ENCODE results near the gene LPP.

Gene LPP

GRCh38 chr3:188154014-188154808, at the start of gene LPP:
Gene LPP (plus strand): TSS chr3:188154157. CDS start chr3:188406121, 251,964 bp downstream.
- peak; percentile 78 for DNase-seq

GRCh38 chr3:188106006-188106405, 48.0 kb upstream of the LPP start:
- no peak for DNase-seq

GRCh38 chr3:188106454-188106853, 47.5 kb upstream of the LPP start:
- DNase-seq: no peak

DNA sequence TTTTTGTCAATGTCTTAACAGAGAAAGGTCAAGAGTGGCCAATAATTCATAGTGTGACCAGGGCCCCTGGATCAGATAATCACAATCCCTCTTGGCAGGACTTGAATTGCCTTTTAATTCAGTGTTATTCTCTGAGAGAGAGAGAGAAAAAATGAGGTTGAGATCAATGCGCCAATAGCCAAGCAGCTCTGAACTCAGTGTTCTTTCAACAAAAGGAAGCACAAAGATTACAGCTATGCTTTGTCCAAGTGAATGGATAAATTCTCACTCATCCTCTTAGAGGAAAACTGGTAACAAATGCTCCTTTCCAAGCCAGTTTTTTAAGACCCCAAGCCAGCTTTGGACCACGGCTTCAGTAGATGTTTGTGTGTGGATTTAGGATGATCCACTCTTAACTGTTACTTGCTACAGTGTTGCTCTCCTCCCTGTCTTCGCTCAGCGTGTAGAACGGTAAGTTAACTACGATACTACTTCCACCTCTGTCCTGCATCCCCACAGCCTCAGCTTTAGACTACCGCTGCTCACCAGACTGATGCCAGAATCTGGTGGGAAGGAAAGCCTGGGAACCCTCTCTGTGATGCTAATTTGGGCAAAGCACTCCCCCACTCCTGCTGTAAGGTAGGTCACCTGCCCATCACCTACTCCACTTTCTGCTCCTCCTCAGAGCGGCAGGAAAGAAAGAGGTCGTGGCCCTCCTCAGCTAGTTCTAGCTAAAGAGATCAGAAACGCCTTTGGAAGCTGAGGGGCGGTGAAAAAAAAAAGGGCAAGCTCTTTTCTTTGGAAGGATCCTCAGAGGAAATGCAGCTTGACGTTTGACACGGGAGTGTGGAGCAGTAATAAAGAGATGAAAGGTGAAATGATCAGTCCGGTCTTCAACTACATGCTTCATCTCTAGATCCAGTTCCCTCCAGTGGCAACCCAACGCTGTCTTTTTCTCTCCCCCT, 46.8 kb upstream of the LPP start:
- DNase-seq: no peak

DNA sequence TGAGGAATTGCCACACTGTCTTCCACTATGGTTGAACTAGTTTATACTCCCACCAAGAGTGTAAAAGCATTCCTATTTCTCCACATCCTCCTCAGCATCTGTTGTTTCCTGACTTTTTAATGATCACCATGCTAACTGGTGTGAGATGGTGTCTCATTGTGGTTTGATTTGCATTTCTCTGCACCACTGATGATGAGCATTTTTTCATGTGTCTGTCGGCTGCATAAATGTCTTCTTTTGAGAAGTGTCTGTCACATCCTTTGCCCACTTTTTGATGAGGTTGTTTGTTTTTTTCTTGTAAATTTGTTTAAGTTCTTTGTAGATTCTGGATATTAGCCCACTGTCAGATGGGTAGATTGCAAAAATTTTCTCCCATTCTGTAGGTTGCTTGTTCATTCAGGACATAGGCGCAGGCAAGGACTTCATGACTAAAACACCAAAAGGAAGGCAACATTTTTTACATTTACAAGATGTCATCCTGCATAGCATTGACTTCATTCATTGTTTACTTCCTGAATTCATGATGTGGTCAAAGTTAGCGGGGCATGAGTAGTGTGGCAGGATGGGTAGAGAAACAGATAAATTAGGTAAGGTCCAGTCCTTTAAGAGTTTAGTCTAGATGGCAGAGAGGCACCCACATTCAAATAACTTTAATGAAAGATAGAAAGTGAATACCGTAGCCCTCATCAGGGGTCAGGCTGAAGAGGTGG, 45.1 kb upstream of the LPP start:
- no peak for DNase-seq

- DNase-seq: no peak
Measured at GRCh38 chr3:188111002-188111584, 42.9 kb upstream of the LPP start.

DNA sequence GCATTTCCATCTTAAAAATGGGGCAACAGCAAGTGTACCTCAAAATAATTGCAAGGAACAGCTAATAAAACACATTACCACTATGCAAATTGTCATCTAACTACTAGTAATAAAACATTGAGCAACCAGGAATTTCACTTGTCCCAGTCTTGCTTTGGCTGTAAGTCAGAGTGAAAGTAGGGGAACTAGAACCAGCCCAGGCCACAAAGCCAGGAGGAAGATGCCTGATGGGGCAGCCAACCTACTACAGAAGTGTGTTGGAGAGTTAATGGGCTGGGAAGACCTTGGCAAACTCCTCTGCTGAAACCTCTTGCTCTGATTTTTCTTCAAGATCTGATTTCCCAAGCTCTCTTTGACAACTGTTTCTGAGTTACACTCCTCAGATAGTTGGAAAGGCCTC, 40.2 kb upstream of the LPP start:
- no peak for DNase-seq

DNA sequence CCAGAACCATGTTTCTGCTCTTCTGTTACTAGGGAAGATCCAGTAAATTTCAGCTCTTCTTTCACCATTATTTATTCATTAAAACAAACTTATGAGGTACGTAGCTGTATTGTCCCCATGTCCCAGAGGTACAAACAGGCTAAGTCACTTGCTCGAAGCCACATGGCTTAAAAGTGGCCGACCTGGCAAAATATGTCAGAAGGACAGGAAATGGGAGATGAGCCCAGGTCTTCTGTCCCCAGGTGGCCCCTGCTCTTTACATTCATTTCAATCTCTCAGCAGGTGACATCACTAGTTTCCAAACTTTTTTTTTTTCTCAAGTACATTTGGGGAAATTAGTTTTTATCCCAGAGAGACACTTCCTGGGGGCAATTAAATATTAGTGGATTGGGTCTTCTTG, 34.1 kb upstream of the LPP start:
- DNase-seq: no peak

GRCh38 chr3:188122571-188123169, 31.3 kb upstream of the LPP start:
- no peak for DNase-seq

DNA sequence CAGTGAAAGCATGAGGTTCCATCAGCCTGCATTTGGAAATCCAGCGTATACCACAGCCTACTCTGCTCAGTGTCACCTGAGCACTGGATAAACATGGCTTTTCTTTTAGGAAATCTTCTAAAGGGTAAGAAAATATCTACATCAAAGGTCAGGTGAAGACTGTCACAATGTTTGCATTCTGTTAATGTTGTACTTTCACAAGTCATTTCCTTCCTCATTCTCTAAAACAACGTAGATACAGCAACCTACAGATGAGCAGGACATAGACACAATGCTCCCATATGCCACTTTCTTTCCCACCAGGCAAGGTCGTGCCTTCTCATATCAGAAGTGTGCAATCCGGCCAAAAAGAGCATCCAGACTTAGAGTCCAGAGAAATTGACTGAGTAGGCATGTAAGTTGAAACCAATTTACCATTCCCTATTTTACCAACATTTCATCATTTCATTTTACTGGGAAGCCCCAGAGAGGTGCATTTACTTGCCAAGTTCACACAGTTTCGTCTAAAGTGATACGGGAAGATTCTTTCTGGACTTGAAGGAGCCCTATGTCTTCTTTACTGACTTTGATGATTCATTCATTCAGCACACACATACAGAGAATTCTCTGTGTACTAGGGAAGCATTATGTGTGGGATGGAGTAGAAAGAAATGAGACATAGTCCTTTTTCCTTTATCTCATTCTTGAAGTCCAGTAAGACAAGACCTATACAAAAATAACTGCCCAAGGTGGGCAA, 30.6 kb upstream of the LPP start:
- no peak for DNase-seq

DNA sequence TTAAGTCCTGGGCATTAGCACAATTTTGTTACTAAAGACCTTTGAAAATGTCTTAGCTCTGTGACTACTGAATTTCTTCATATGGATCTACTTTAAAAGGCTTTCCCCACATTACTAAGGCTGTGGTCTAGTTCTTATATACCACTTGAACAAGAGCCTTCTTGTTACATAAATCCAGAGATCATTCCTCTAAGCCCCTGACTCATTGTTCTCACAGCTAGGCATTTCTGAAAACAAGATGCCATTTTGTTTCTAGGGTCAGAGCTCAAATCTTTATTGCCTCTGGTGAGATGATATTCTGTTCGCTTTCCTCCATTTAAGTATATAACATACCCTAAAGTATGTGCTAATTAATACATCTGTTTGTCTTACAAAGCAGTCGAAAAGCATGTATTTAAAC, 29.8 kb upstream of the LPP start:
- DNase-seq: no peak

DNA sequence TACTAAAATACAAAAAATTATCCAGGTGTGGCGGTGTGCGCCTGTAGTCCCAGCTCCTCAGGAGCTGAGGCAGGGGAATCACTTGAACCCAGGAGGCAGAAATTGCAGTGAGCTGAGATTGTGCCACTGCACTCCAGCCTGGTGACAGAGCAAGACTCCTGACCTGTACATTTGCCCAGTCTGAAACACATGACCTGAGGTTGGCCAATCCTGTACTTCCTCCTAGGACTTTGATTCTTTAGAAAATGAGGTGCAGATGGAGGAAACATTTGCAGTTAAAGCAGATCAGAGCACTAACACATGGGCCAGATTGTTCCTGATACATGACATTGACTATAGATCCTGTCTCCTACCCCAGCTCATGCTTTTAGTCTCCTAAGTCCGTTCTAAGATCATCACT, 28.9 kb upstream of the LPP start:
- DNase-seq: no peak

GRCh38 chr3:188126276-188126675, 27.7 kb upstream of the LPP start:
- no peak for DNase-seq

DNA sequence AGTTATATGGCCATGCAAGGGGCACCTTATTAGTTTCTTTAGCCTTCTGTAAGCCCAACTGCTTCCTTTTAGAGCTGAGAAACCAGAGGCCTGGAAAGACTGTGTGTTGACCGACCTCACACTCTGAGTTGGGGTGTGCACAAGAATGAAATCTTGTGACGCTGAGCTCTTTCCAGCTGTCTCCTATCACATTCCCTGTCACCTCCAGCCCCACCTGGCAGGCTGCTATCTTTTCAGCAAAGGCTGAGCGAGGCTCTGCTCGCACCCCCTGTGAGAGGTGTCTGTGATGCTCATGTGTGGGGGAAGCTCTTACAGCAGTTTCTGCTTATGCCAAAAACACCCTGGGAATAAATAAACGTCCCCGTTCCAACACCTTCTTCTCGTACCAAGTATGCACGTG, 27.0 kb upstream of the LPP start:
- no peak for DNase-seq

DNA sequence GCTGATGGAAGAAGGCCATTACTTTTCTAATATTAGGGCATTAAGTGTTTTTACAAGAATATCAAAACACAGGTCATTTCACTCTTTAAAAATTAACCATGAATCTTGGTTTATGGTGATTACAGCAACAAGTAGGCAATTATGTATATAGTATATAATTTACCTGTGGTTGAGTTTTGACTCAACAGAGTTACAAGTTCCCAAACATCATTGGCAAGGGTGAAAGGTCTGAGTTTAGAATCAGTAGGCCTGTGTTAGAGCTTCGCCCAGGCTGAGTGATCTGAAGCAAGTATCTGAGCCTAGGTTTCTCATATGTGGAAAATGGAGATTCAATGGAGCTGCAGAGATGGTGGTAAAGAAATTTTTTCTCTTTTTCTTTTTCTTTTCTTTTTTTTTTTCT, 25.1 kb upstream of the LPP start:
- no peak for DNase-seq

DNA sequence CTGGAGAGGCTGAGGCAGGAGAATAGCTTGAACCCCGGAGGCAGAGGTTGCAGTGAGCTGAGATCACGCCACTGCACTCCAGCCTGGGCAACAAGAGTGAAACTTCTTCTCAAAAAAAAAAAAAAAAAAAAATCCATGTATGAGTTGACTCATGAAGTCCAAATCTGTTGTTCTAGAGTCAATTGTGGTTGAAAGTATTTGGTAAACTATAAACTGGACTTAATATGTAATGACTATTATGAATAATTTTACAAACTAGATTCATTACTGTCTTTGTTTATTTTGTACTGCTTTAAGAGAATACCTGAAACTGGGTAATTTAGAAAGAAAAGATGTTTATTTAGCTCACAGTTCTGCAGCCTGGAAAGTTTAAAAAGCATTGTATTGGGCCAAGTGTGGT, 22.9 kb upstream of the LPP start:
- DNase-seq: peak; percentile 22

DNA sequence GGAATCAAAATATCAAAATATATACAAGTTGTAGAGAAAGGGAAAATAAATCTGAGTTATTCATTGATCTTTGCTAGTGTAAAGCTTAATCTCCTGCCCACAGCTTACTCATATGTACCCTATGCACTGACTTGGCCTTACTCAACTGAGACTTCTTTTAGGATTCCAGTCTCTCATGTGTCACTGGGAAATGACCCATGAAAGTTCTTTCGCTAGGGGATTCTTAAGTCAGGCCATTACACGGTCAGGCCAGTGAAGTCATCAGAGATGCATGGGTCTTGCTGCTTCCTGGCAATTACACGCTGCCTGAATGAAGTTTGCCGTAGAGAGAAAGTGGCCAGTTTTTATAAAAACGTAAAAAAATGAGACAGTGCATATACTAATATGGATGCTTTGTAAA, 20.7 kb upstream of the LPP start:
- DNase-seq: peak; percentile 89

DNA sequence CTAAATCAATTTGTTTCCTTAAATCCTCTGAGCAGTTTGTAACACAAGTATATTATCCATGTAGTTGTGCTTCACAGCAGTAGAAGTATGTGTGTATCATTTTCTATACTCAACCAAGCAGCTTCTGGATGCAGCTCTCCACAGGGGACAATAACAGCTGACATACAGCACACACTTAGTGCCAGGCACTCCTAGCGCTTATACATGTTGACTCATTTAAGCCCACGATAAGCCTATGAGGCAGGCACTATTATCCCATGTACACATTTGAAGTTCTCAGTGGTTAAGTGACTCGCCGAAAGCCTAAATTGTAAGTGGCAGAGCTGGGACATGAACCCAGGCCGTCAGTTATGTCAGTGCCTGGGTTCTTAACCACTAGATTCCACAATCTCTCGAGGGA, 20.3 kb upstream of the LPP start:
- DNase-seq: peak; percentile 70

DNA sequence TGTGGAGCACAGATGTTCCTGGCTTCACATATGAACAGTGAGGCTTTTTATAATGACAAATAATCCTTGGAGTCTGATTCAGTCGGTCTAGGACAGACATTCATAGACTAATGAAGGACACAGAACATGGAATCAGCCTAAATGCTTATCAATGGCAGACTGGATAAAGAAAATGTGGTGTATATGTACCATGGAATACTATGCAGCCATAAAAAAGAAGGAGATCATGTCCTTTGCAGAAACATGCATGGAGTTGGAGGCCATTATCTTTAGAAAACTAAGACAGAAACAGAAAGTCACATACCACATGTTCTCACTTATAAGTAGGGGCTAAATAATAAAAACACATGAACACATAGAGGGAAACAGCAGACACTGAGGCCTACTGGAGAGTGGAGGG, 19.9 kb upstream of the LPP start:
- DNase-seq: no peak

DNA sequence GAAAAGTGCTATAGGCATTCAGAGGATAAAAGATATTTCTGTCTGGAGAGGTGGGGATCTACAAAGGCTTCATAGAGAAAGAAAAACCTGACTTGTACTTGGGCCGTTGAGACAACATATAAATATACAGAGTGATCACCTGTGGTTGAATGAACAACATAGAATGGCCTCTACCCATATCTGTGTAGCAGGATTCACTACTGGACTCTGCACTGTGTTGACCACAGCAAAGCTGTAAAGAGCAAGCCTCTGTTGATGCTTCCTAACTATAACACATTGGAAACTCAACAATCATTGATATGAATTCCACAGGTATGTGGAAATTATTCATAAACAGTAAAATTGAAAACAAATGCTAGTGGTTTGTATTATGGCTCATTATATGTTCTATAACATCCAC, 19.1 kb upstream of the LPP start:
- no peak for DNase-seq

DNA sequence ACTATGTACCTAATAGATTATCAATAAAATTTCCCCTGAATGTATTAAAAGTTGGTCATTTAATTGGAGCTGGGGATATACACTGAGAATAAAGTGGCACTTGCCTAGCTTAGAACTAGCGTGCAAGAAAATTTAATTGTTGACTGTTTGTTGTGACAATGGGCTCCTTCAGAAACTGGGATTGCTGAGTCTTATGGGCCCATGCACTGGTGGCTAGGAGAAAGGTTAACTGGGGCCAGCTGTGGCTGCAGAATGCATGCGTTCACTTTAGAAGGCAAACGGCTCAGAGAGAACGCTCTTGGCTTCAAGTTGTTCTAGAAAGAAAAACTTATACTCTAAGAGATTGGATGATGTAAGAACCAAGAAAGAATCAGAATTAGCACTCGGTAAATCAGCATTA, 18.7 kb upstream of the LPP start:
- DNase-seq: no peak

DNA sequence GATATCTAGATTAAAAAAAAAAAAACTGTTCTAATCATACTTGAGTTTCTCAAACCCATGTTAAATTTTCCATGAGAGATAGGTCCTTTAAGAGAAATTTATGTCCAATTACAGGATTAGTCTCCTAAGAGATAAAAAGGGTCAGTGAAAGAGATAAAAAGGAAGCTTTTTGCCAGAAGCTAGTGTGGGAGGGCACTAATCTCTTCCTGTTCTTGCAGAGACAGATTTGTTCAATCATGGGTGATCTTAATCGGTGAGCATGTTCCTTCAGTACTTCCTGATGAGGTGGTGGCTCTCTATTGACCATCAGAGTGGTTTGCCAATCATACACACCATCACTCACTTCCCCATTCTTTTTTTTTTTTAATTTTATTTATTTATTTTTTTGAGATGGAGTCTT, 16.9 kb upstream of the LPP start:
- no peak for DNase-seq

Data from HCEC 1CT (cell line).